AG08395 (cell line): ENCODE measurements around the gene ZNF14.
"Not testable (repeated sequence)": the region's sequence is repeated elsewhere in the genome, so short reads cannot be mapped to it uniquely, and the experiment has no call there.

Experiments used
- DNase-seq: peaks from one replicate; pipeline ENCODE4 v3.0.0; 2012; ENCODE audit warnings: mixed read lengths, low spot score

ZNF14 gene

DNA sequence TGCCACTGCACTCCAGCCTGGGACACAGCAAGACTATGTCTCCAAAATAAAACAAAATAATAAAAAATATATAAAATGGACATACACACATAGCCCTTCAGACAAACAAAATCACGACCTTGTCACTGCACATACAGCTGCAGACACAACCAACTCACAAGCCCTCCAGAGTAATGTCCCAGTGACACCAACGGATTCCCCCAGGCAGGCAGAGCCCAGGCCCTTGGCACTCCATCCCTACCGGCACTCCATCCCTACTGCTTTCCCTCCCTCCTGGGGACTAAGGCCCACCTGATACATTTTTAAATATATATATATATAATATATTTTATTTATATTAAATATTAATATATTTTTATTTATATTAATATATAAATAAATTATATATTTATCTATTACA, 45.8 kb downstream of the ZNF14 start:
- no peak for DNase-seq

DNA sequence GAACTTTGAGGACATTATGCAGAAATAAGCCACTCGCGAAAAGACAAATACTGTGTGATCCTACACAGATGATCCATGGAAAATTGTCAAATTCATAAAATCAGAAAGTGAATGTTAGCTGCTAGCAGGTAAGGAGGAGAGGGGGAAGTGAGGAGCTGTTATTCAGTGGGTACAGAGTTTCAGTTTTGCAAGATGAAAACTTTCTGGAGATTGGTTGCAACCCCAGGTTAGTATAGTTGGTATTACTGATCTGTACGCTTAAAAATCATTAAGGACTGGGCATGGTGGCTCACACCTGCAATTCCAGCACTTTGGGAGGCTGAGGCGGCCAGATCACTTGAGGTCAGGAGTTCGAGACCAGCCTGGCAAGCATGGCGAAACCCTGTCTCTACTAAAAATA, 46.3 kb downstream of the ZNF14 start:
- DNase-seq, result no peak

DNA sequence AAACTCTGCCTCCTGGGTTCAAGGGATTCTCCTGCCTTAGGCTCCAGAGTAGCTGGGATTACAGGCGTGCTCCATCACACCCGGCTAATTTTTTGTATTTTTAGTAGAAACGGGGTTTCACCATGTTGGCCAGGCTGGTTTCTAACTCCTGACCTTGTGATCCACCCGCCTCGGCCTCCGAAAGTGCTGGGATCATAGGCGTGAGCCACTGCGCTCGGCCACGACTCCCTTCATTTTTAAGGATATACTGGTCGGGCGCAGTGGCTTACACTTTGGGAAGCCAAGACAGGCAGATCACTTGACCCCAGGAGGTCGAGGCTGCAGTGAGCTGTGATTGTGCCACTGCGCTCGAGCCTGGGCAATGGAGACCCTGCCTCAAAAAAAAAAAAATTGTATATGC, 46.8 kb downstream of the ZNF14 start:
- not testable (repeated sequence) for DNase-seq

DNA sequence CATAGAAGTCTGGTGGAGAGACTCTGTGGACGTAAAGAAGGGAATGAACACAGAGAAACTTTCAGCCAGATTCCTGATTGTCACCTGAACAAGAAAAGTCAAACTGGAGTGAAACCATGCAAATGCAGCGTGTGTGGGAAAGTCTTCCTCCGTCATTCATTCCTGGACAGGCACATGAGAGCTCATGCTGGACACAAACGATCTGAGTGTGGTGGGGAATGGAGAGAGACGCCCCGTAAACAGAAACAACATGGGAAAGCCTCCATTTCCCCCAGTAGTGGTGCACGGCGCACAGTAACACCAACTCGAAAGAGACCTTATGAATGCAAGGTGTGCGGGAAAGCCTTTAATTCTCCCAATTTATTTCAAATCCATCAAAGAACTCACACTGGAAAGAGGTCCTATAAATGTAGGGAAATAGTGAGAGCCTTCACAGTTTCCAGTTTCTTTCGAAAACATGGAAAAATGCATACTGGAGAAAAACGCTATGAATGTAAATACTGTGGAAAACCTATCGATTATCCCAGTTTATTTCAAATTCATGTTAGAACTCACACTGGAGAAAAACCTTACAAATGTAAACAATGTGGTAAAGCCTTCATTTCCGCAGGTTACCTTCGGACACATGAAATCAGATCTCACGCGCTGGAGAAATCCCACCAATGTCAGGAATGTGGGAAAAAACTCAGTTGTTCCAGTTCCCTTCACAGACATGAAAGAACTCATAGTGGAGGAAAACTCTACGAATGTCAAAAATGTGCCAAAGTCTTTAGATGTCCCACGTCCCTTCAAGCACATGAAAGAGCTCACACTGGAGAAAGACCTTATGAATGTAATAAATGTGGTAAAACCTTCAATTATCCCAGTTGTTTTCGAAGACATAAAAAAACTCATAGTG, 53.5 kb downstream of the ZNF14 start:
- DNase-seq, result no peak

DNA sequence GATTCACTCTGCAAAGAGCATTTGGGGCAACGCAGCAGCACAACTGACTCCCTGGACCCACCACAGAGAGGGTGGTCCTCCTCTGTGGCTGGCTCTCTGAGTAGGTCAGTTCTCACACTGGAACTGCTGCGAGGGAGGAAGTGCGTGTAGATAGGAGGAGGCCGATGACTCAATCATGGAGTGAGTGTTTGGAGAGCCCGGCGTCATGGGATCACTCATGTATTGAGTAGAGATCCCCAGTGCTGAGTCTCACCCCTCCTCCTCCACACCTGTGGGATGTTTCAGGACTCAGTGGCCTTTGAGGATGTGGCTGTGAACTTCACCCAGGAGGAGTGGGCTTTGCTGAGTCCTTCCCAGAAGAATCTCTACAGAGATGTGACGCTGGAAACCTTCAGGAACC, 55.3 kb downstream of the ZNF14 start:
- no peak for DNase-seq

DNA sequence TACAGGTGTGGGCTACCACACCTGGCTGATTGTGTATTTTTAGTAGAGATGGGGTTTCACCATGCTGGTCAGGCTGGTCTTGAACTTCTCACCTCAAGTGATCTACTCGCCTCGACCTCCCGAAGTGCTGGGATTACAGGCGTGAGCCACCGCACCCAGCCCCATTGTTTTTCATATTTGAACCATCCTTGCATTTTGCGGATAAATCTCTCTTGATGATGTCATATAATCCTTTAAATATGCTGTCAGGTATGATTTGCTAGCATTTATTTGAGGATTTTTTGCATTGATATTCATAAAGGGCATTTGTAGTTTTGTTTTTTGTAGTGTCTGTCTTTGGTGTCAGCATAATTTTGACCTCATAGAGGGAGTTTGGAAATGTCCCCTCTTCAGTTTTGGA, 58.6 kb downstream of the ZNF14 start:
- no peak for DNase-seq

DNA sequence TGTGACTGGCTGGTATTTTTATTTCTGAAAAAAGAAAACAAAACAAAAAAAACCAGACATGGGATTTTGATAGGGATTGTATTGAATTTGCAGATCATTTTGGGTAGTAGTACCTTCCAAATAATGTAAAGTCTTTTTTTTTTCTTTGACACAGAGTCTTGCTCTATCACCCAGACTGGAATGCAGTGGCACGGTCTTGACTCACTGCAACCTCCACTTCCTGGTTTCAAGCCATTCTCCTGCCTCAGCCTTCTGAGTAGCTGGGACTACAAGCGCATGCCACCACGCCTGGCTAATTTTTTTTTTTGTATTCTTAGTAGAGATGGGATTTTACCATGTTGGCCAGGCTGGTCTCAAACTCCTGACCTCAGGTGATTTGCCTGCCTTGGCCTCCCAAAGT, 60.1 kb downstream of the ZNF14 start:
- no peak for DNase-seq

DNA sequence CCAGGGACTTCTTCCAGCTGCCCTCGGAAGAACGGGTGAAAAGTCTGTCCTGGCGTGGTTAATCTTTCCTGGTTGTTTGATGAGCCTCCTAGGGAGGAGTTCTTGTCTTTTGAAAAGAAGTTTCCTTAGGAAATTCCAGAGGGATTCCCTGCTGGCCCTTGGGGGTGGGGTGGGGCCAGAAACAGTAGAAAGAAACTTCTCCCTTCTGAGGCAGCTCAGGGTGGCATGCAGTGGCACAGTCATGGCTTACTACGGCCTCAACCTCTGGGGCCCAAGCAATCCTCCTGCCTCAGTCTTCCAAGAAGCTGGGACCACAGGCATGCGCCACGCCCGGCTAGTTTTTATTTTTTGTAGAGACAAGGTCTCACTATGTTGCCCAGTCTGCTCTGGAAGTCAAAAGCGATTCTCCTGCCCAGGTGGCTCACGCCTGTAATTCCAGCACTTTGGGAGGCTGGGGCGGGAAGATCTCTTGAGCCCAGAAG, 62.8 kb downstream of the ZNF14 start:
- no peak for DNase-seq

DNA sequence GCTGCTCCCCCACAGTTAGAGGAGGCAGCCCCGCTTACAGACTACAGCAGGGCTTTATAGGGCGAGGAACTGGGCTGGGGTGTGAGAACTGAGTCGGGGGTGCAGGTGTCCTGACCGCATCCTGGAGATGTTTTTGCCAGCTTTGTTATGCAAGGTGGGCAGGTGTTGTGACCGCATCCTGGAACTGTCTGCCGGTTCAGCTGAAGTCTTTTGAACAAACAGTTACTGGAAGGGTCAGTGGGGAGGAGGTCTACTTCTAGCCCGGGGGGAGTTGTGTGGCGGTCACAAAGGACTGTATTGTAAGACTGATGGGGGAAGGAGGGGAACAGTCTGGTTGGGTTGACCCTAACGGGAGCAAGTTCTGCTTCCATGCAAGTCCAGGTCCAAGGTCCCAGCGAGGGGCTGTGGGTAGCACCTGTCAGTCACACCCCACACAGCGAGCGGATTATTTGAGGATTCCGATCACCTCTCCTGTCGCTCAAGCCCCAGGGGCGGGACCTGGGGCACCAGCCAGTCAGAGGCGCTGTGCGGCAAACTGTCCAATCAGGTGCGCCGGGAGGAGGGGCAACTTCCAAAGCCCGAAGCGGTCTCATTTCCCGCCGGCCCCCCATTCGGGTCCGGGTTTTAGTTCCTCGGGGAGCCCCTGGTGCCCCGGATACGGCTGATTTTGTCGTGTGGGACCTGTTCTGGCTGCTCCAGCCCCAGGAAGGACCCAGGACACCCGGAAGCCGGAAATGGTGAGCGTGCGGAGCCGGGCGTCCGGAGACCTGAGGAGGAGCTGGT, 64.5 kb downstream of the ZNF14 start, which contains the start of gene ZNF101:
Gene ZNF101 (plus strand): TSS at position 610 of the 783 bp plus-strand sequence. CDS start 125 bp downstream, at position 735.
- peak; percentile 95 for DNase-seq

DNA sequence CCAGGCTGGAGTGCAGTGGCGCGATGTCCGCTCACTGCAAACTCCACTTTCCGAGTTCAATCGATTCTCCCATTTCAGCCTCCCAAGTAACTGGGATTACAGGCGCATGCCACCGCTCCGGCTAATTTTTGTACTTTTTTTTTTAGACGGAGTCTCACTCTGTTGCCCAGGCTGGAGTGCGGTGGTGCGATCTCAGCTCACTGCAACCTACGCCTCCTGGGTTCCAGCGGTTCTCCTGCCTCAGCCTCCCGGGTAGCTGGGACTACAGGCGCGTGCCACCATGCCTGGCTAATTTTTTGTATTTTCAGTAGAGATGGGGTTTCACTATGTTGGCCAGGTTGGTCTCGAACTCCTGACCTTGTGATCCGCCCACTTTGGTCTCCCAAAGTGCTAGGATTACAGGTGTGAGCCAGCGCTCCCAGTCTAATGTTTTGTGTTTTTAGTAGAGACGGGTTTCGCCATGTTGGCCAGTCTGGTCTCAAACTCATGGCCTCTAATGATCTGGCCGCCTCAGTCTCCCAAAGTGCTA, 67.4 kb downstream of the ZNF14 start:
- not testable (repeated sequence) for DNase-seq

DNA sequence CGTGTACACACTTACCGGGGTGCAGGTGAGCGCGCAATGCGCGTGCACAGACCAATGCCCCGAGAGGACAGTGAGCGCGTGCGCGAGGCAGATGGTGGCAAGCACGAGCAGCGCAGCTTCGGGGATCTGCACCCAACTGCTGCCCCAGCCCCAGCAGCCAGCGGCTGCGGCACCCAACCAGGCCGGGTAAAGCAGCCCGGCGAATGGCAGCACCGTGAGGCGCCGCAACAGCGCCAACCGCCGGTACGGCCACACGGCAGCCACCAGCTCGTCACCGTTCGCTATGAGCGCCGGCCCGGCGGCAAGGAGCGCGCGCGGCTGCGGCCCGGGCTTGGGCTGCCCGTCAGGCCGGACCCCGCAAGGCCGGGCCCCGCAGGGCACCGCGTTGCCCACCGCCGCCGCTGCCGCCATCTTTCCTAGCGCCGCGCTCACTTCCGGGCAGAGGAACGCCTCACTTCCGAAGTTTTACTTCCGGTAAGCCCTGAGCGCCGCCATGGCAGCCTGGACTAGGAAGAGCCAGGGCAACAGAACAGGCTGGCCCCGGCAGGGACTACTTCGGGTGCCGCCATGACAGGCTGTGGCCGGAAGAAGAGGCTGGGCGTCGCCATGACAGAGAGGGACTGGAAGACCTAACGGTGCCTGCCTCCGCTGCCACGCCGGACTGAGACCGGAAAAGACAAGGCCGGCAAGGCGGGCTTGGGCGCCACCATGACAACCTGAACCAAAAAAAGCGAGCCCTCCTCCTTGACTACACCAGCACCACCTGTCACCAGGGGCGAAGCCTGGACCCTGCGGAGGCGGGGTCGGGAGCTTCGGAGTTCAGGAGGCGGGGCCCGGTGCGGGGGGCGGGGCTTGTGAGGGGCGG, 69.4 kb downstream of the ZNF14 start, which contains the start of gene ATP13A1:
Gene ATP13A1 (minus strand): TSS at position 421 of the 865 bp plus-strand sequence. CDS start 10 bp downstream, at position 411.
- DNase-seq, result peak; percentile 93

DNA sequence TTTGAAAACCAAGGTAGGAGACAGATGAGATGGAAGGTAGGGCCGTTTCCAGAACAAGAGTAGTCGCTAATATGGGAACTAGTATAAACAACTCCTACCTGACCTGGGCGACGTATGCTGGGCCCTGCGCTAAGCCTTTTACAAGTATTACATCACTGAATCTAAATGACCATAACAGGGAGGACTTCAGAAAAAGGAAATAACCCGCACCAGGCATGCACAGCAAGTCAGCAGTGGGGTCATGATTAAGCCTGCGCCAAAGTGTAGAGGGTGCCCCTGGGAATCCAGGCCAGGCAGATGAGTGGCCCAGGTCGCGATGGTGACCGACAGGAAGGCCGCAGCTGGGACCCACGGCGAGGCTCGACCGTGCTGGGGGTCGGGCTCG, 70.0 kb downstream of the ZNF14 start:
- DNase-seq, result no peak

DNA sequence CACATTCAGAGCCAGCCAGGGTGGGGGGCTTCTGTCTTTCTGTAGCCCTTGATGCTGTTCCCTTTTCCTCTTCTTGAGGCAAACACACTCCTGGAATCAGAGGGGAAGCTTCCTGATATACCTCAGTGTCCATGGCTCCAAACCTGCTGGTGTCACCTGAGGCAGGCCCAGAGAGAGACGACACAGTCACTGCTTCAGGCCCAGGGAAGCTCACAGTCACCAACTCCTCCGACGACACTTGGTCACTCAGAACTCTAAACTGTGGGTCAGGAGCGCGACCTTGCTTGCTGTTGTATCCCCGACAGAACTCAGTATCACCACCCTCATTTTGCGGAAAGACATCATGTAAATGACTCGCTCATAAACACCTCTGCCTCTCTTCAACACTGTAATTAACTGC, 70.6 kb downstream of the ZNF14 start:
- no peak for DNase-seq

DNA sequence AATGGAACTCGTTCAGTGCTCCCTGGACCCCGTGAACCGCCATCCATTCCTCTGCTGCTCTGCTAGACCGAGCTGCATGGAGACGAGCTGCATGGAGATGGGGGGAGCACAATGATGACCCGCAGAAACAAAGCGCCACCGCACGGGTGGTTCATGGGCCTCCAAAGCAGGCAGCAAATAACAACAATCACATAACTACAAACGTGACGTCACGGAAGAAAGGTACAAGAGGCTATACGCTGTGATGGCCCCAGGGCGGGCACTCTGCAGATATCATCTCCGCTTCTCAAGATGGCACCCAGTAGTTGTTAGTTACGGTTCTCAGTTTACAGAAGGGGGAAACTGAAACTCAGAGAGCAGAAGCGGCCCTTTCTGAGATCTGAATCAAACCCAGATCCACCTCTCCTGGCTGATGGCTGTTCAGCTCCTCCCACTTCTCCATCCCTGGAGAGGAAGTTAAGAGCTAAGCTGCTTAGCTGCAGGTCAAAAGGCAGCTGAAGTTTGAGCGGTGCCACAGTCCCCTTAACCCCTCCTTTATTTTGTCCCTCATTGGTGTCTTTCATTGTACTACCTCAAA, 71.1 kb downstream of the ZNF14 start:
- DNase-seq, result no peak

DNA sequence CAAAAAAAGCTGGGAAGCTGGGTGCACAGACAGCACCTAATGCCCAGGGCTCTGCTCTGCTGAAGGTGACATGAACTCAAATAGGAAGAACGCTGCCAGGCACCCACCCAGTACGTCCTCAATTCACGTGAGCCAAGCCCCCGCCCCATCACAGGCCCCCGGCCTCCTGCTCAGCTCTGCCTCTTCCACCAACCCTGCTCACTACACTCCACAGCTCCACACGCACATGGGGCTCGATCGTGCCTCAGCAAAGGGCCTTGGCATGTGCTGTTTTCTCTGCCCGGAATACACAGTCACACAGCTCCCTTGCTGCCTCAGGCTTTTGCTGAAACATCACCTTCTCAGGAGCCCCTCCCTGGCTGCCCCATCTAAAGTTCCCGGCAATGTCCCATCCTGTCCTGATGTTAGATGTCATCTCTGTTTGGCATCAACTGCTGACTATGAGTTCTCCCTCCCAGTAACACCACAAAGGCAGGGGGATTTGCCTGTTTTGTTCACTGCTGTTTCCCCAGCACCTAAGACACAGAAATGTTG, 71.7 kb downstream of the ZNF14 start:
- no peak for DNase-seq
